DND-41 (cell line): ENCODE data around the gene TM4SF20.
A peak's percentile ranks its signal among the peaks of the same experiment; 100 is the strongest.

Source experiments
- ATAC-seq: fragments of 200-7000 bp; cut with Tn5 transposase; 3 replicates; pipeline ENCODE4 v1.9.1; 2021; ENCODE audit warnings: low read depth; ENCODE audit not compliant: insufficient read depth
- DNase-seq: peaks from one replicate; pipeline ENCODE4 v3.0.0-alpha.2; 2020
- H2AFZ ChIP-seq: 2 replicates; pipeline ENCODE4 v1.6.0; 2012; ENCODE audit warnings: low read depth, low read length
- H3K27ac ChIP-seq: 2 replicates; pipeline ENCODE4 v1.5.1; 2012; ENCODE audit warnings: low read length, inconsistent platforms
- H3K27me3 ChIP-seq: fragments of 200-600 bp; sonication (generic); 2 replicates; pipeline ENCODE4 v1.6.0; 2012; ENCODE audit warnings: low read length, mild to moderate bottlenecking, inconsistent platforms; ENCODE audit not compliant: insufficient read depth, poor library complexity
- H3K36me3 ChIP-seq: 2 replicates; pipeline ENCODE4 v1.5.1; 2012; ENCODE audit warnings: low read length, inconsistent platforms; ENCODE audit not compliant: insufficient read depth
- H3K4me1 ChIP-seq: 2 replicates; pipeline ENCODE4 v1.5.1; 2012; ENCODE audit warnings: mild to moderate bottlenecking, low read length; ENCODE audit not compliant: insufficient read depth
- H3K4me2 ChIP-seq: 2 replicates; pipeline ENCODE4 v1.6.0; 2012; ENCODE audit warnings: mild to moderate bottlenecking, moderate library complexity, low read length, inconsistent platforms; ENCODE audit not compliant: insufficient read depth
- H3K4me3 ChIP-seq, 2 experiments: fragments of 200-600 bp in 1 of 2; shearing (Covaris generic) in 1 of 2; 2 replicates each; pipeline ENCODE4 v1.5.1; 2012 to 2016; ENCODE audit warnings: inconsistent platforms in 2 of 2, low read length in 2 of 2, mild to moderate bottlenecking in 2 of 2, low read depth in 1 of 2, moderate library complexity in 1 of 2
- H3K79me2 ChIP-seq: 2 replicates; pipeline ENCODE4 v1.6.0; 2012; ENCODE audit warnings: low read length, inconsistent platforms; ENCODE audit not compliant: insufficient read depth
- H3K9ac ChIP-seq: 2 replicates; pipeline ENCODE4 v1.6.0; 2012; ENCODE audit warnings: low read depth, mild to moderate bottlenecking, inconsistent platforms, low read length, moderate library complexity
- H3K9me3 ChIP-seq: 2 replicates; pipeline ENCODE4 v1.5.1; 2012; ENCODE audit warnings: low read length, moderate library complexity, mild to moderate bottlenecking, inconsistent platforms; ENCODE audit not compliant: insufficient read depth, severe bottlenecking
- H4K20me1 ChIP-seq: 2 replicates; pipeline ENCODE4 v1.6.0; 2012; ENCODE audit warnings: low read length; ENCODE audit not compliant: insufficient read depth
- EZH2 ChIP-seq: IDR thresholded peaks from 3 replicates; pipeline ENCODE4 v1.6.1; 2012; ENCODE audit warnings: borderline replicate concordance, low read depth, mild to moderate bottlenecking, moderate library complexity, low read length, inconsistent platforms; ENCODE audit not compliant: severe bottlenecking
- TF ChIP-seq, protein P1 (sequence below): IDR thresholded peaks from 2 replicates; pipeline ENCODE4 v1.5.1; 2012; ENCODE audit warnings: borderline replicate concordance, low read length, moderate library complexity, mild to moderate bottlenecking; ENCODE audit not compliant: poor library complexity, severe bottlenecking; ENCODE audit errors: extremely low read depth

TM4SF20 gene

DNA sequence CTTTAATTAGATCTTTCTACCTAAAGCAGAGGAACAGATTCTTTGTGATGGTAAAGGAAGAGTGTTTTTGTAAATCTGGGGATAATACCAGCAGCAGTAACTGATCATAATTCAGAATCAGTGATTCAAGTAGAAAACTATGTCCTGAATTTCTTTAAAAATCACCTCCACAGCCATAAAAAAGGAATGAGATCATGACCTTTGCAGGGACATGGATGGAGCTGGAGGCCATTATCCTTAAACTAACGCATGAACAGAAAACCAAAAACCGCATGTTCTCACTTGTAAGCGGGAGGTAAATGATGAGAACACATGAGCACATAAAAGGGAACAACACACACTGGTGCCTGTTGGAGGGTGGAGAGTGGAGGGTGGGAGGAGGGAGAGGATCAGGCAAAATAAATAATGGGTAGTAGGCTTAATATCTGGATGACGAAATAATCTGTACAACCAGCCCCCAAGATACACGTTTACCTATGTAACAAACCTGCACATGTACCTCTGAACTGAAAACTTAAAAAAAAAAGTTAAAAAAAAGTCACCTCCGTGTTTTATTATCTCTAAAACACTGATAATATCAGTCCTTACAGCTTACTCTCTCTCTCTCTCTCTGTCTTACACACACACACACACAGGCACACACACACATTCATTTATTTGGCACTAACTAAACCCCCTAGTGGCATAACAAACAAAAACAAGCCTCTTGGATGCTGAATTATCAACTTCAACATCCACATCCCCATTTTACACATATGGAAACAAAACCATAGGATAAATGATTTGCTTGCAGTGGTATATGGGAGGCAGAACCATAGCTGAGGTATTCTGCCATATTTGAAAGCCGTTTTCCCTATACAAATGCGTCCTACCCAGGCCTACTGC lies 1.4 kb downstream of the TM4SF20 start:
- H3K9me3 ChIP-seq = no peaks in the 10 kb centered on the region
- H3K9ac ChIP-seq = no peak overlapping the region
- no peak overlapping the region for H3K4me3 ChIP-seq
- H3K27me3 ChIP-seq = peaks cover 2% of the 10 kb centered on the region
- H3K4me2 ChIP-seq = no peak overlapping the region
- H3K27ac ChIP-seq = no peak overlapping the region
- no peaks in the 10 kb centered on the region for H3K4me1 ChIP-seq
- no peak for ATAC-seq
- H4K20me1 ChIP-seq = no peaks in the 10 kb centered on the region
- H3K79me2 ChIP-seq = no peaks in the 10 kb centered on the region
- TF ChIP-seq EZH2 = no peak
- TF ChIP-seq, protein P1, sequence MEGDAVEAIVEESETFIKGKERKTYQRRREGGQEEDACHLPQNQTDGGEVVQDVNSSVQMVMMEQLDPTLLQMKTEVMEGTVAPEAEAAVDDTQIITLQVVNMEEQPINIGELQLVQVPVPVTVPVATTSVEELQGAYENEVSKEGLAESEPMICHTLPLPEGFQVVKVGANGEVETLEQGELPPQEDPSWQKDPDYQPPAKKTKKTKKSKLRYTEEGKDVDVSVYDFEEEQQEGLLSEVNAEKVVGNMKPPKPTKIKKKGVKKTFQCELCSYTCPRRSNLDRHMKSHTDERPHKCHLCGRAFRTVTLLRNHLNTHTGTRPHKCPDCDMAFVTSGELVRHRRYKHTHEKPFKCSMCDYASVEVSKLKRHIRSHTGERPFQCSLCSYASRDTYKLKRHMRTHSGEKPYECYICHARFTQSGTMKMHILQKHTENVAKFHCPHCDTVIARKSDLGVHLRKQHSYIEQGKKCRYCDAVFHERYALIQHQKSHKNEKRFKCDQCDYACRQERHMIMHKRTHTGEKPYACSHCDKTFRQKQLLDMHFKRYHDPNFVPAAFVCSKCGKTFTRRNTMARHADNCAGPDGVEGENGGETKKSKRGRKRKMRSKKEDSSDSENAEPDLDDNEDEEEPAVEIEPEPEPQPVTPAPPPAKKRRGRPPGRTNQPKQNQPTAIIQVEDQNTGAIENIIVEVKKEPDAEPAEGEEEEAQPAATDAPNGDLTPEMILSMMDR = peak; percentile 3
- no peak overlapping the region for H2AFZ ChIP-seq
- H3K36me3 ChIP-seq = no peaks in the 10 kb centered on the region
- DNase-seq = no peak

- Histone ChIP-seq H2AFZ (no peak overlapping the region), H3K36me3 (no peaks in the 10 kb centered on the region), H3K27ac (no peak overlapping the region), H3K4me2 (no peak overlapping the region), H4K20me1 (no peaks in the 10 kb centered on the region), H3K27me3 (peaks cover 2% of the 10 kb centered on the region), H3K79me2 (no peaks in the 10 kb centered on the region), H3K9me3 (no peaks in the 10 kb centered on the region), H3K9ac (no peak overlapping the region), H3K4me1 (no peaks in the 10 kb centered on the region), H3K4me3 (no peak overlapping the region)
- DNase-seq (no peak), ATAC-seq (no peak)
- TF ChIP-seq, protein P1 = no peak
- TF ChIP-seq EZH2 = no peak
These were observed 2.3 kb downstream of the TM4SF20 start for GRCh38 chr2:227376656-227377396.

DNA sequence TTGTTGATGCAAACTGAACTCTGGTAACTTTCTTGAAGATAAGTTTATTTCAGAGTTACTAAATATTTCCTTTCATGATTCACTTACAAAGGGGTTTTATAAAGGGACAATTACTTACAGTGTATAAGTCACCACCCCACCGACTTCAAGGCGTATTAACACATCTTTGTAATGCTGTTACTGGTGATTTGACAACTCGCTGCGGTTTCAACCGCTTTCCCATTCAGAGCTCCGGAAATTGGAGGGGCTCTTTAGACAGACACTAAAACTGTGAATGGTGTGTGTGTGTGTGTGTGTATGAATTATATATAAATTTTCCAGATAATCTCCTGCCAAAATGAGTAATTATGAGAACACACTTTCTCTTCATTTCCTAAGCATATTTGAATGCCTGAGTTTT lies 4.9 kb downstream of the TM4SF20 start:
- H3K27me3 ChIP-seq = no peaks in the 10 kb centered on the region
- ATAC-seq (no peak), DNase-seq (no peak)
- H3K79me2 ChIP-seq = no peaks in the 10 kb centered on the region
- H3K36me3 ChIP-seq = no peaks in the 10 kb centered on the region
- H3K4me3 ChIP-seq = no peak overlapping the region
- no peak overlapping the region for H3K27ac ChIP-seq
- no peak overlapping the region for H3K9ac ChIP-seq
- H2AFZ ChIP-seq = no peak overlapping the region
- H3K4me2 ChIP-seq = no peak overlapping the region
- H3K9me3 ChIP-seq = no peaks in the 10 kb centered on the region
- H4K20me1 ChIP-seq = no peaks in the 10 kb centered on the region
- H3K4me1 ChIP-seq = no peaks in the 10 kb centered on the region
- TF ChIP-seq EZH2 = no peak
- TF ChIP-seq, protein P1 = no peak
